H1 (cell line): ENCODE results near the gene CCDC18. TPM values are rescaled to one million over a fixed set of nuclear protein-coding genes. Genes with fewer than 3 reads are reported as not detected.

Source experiments
- CHD2 ChIP-seq: IDR thresholded peaks from 2 replicates; pipeline ENCODE4 v1.6.1; 2012; ENCODE audit warnings: low read length, improper control_type of control experiment
- CTBP2 ChIP-seq: IDR thresholded peaks from 2 replicates; pipeline ENCODE4 v1.7.0; 2011; ENCODE audit warnings: borderline replicate concordance, mild to moderate bottlenecking, moderate library complexity, mixed read lengths, low read length; ENCODE audit not compliant: insufficient read depth, insufficient read length
- JUND ChIP-seq: IDR thresholded peaks from 2 replicates; pipeline ENCODE4 v1.6.1; 2011; ENCODE audit warnings: mild to moderate bottlenecking, improper control_type of control experiment, low read length
- POLR2AphosphoS5 ChIP-seq: IDR thresholded peaks from 2 replicates; pipeline ENCODE4 v1.6.1; 2011; ENCODE audit warnings: low read depth, low read length
- TAF1 ChIP-seq: IDR thresholded peaks from 2 replicates; pipeline ENCODE4 v1.6.1; 2011; ENCODE audit warnings: mild to moderate bottlenecking, low read depth, low read length
- polyA plus RNA-seq, 7 experiments: library from polyadenylated mRNA; depleted of rRNA in 3 of 7; stranded (reverse) in 5 of 7; unstranded in 2 of 7; fragments of >200 nt in 5 of 7; fragments of 200-250 nt in 2 of 7; gene quantifications; 1 replicate in 5 of 7; 2 replicates in 1 of 7; 4 replicates in 1 of 7; pipeline versions ENCODE4 v1.2.1 to v1.2.3, GENCODE V29; 2011 to 2013; ENCODE audit warnings: missing spikeins in 2 of 7, mixed read lengths in 2 of 7
- total RNA-seq: library from RNA; stranded (reverse); fragmentation: NEBNext Ultra II Directional; extraction: Animal tissue kit (Norgen Biotek cat#: 25700); gene quantifications from 2 replicates; pipeline ENCODE4 v1.2.1, GENCODE V29; 2021
- TF ChIP-seq, protein P1 (sequence below): fragments of 300-600 bp; sonication (generic); IDR thresholded peaks from 2 replicates; pipeline ENCODE4 v1.7.1; 2012; ENCODE audit warnings: low read length, moderate library complexity, mild to moderate bottlenecking, inconsistent platforms; ENCODE audit not compliant: insufficient replicate concordance
- TF ChIP-seq, protein P2 (sequence below), 3 experiments: IDR thresholded peaks; 1 replicate in 2 of 3; 2 replicates in 1 of 3; pipeline versions ENCODE4 v1.5.1 to v1.6.1; 2011; ENCODE audit warnings: low read length in 3 of 3, mild to moderate bottlenecking in 3 of 3, inconsistent platforms in 2 of 3, low read depth in 1 of 3, moderate library complexity in 1 of 3; ENCODE audit not compliant: insufficient read depth in 1 of 3; ENCODE audit errors: control extremely low read depth in 1 of 3

CCDC18 gene
- total and polyA plus RNA-seq, 2 of the 8 experiments (the other 6 are each of a cell fraction or from before 2014, with no cell fraction given): 3.0 to 21.2 TPM

DNA sequence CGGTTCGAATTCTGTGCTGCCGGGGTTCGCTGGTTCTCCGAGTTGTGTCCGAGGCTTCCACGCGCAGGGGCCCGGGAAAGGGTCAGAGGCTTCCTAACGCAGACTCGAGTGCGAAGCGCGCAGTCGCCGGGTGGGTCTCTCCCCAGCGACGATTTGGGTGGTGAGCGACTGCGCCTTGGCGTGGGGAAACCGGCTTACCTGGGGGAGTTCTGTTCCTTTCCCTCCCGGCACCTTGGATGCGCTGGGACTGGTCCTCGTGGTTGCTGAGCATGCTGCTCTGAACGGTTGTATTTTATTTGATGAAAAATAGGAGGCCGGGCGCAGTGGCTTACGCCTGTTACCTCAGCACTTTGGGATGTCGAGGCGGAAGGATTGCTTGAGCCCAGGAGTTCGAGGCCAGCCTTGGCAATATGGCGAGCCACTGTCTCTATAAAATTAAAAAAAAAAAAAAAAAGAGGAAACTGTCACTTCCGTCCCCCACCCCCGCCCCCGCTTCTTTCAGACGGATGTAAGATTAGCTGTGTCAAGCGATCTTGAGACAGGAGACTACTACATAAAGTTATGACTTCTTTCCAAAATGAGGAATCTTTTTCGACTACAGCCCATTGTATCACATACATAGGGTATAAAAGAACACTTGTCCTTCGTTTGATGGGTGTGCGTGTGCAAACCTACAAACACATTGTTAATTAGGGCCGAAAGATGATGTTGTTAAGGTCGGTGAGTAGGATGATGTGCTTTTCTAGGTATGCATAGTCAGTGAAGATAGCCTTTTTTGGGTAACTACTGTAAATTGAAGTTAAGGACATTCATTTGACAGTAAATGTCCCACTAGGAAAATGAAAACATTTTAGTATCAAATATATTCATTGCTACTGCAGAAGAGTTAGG lies at the start of gene CCDC18 (continued):
- TF ChIP-seq, protein P1, sequence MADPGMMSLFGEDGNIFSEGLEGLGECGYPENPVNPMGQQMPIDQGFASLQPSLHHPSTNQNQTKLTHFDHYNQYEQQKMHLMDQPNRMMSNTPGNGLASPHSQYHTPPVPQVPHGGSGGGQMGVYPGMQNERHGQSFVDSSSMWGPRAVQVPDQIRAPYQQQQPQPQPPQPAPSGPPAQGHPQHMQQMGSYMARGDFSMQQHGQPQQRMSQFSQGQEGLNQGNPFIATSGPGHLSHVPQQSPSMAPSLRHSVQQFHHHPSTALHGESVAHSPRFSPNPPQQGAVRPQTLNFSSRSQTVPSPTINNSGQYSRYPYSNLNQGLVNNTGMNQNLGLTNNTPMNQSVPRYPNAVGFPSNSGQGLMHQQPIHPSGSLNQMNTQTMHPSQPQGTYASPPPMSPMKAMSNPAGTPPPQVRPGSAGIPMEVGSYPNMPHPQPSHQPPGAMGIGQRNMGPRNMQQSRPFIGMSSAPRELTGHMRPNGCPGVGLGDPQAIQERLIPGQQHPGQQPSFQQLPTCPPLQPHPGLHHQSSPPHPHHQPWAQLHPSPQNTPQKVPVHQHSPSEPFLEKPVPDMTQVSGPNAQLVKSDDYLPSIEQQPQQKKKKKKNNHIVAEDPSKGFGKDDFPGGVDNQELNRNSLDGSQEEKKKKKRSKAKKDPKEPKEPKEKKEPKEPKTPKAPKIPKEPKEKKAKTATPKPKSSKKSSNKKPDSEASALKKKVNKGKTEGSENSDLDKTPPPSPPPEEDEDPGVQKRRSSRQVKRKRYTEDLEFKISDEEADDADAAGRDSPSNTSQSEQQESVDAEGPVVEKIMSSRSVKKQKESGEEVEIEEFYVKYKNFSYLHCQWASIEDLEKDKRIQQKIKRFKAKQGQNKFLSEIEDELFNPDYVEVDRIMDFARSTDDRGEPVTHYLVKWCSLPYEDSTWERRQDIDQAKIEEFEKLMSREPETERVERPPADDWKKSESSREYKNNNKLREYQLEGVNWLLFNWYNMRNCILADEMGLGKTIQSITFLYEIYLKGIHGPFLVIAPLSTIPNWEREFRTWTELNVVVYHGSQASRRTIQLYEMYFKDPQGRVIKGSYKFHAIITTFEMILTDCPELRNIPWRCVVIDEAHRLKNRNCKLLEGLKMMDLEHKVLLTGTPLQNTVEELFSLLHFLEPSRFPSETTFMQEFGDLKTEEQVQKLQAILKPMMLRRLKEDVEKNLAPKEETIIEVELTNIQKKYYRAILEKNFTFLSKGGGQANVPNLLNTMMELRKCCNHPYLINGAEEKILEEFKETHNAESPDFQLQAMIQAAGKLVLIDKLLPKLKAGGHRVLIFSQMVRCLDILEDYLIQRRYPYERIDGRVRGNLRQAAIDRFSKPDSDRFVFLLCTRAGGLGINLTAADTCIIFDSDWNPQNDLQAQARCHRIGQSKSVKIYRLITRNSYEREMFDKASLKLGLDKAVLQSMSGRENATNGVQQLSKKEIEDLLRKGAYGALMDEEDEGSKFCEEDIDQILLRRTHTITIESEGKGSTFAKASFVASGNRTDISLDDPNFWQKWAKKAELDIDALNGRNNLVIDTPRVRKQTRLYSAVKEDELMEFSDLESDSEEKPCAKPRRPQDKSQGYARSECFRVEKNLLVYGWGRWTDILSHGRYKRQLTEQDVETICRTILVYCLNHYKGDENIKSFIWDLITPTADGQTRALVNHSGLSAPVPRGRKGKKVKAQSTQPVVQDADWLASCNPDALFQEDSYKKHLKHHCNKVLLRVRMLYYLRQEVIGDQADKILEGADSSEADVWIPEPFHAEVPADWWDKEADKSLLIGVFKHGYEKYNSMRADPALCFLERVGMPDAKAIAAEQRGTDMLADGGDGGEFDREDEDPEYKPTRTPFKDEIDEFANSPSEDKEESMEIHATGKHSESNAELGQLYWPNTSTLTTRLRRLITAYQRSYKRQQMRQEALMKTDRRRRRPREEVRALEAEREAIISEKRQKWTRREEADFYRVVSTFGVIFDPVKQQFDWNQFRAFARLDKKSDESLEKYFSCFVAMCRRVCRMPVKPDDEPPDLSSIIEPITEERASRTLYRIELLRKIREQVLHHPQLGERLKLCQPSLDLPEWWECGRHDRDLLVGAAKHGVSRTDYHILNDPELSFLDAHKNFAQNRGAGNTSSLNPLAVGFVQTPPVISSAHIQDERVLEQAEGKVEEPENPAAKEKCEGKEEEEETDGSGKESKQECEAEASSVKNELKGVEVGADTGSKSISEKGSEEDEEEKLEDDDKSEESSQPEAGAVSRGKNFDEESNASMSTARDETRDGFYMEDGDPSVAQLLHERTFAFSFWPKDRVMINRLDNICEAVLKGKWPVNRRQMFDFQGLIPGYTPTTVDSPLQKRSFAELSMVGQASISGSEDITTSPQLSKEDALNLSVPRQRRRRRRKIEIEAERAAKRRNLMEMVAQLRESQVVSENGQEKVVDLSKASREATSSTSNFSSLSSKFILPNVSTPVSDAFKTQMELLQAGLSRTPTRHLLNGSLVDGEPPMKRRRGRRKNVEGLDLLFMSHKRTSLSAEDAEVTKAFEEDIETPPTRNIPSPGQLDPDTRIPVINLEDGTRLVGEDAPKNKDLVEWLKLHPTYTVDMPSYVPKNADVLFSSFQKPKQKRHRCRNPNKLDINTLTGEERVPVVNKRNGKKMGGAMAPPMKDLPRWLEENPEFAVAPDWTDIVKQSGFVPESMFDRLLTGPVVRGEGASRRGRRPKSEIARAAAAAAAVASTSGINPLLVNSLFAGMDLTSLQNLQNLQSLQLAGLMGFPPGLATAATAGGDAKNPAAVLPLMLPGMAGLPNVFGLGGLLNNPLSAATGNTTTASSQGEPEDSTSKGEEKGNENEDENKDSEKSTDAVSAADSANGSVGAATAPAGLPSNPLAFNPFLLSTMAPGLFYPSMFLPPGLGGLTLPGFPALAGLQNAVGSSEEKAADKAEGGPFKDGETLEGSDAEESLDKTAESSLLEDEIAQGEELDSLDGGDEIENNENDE: no peak
- TF ChIP-seq CHD2 (no peak), POLR2AphosphoS5 (no peak; the same call in 1 of the 2 replicates), TAF1 (no peak), CTBP2 (no peak), JUND (no peak)
- TF ChIP-seq, protein P2, sequence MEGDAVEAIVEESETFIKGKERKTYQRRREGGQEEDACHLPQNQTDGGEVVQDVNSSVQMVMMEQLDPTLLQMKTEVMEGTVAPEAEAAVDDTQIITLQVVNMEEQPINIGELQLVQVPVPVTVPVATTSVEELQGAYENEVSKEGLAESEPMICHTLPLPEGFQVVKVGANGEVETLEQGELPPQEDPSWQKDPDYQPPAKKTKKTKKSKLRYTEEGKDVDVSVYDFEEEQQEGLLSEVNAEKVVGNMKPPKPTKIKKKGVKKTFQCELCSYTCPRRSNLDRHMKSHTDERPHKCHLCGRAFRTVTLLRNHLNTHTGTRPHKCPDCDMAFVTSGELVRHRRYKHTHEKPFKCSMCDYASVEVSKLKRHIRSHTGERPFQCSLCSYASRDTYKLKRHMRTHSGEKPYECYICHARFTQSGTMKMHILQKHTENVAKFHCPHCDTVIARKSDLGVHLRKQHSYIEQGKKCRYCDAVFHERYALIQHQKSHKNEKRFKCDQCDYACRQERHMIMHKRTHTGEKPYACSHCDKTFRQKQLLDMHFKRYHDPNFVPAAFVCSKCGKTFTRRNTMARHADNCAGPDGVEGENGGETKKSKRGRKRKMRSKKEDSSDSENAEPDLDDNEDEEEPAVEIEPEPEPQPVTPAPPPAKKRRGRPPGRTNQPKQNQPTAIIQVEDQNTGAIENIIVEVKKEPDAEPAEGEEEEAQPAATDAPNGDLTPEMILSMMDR (IDR thresholded peaks at IDR 0.05; ENCODE audit: control extremely low read depth in 1 of 3, insufficient read depth in 1 of 3, low read depth in 1 of 3, low read length in 3 of 3): no peak
